Fibroblast of the aortic adventitia (primary cell): ENCODE results near the gene SKIC2. TPM values are rescaled to one million over a fixed set of nuclear protein-coding genes. Genes with fewer than 3 reads are reported as not detected.
"Not testable (repeated sequence)": the region's sequence is repeated elsewhere in the genome, so short reads cannot be mapped to it uniquely, and the experiment has no call there.

Source experiments
- DNase-seq: peaks from one replicate; pipeline ENCODE4 v3.0.0-alpha.2; 2010; ENCODE audit warnings: low read depth
- H3K4me3 ChIP-seq: 2 replicates; pipeline ENCODE4 v1.5.1; 2011; ENCODE audit warnings: low read depth, mild to moderate bottlenecking, control low read depth, low read length, moderate library complexity
- total RNA-seq: library from RNA; depleted of rRNA; stranded (reverse); fragments of >200 nt; gene quantifications from 2 replicates; pipeline ENCODE4 v1.2.3, GENCODE V29; 2012; ENCODE audit warnings: low replicate concordance
- TF ChIP-seq, protein P1 (sequence below): IDR thresholded peaks from 2 replicates; pipeline ENCODE4 v1.5.1; 2011; ENCODE audit warnings: mild to moderate bottlenecking, low read length, control low read depth, inconsistent platforms; ENCODE audit not compliant: insufficient read depth

Gene SKIC2
- 30.7 and 42.8 TPM in 2 replicates for total RNA-seq

DNA sequence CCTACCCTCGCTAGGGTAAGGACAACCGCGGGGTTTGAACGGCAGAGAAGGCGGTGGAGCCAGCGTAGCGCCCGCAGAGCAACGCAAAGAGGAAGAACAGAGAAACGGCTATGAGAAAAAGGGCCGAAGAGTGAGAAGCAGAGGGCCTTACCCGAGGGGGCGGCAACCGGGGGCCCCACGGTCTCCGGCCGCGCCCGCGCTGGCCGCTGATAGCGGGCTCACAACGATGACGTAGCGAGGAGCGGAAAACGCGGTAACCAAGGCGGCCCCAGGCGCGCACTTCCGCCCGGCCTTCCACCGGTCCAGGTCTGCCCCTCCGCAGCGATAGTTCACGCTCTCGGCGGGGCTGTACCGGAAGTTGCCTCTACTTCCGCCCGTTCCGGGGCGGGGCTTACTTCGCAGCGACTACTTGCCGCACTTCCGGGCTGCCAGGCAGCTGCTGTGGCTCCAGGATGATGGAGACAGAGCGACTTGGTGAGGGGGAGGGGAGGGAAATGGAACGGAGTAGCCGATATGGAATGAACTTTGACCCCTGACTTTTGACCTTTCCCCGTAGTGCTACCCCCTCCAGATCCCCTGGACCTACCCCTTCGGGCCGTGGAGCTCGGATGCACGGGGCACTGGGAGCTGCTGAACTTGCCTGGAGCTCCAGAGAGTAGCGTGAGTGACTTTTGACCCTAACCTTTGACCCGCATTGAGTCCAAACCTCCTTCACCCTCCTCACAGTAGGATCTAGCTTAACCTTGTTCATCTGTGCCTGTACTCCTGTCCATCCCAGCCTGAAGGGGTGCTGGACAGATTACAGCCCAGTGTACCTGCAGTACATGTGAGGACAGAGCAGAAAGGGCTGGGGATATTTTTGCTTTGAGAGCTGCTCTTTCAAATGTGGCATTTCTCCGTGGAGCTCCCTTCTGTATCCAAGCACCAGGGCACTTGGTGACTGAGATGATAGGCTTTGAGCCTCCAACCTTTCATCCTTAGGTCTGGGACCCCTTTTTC is at the start of gene SKIC2, which contains the start of gene NELFE:
SKIC2 (plus strand) TSS at position 435 of the 999 bp plus-strand sequence; CDS start at position 453, 18 bp downstream.
NELFE (minus strand) TSS at position 231 of the 999 bp plus-strand sequence. CDS start 525 bp downstream, outside the sequence.
- TF ChIP-seq, protein P1, sequence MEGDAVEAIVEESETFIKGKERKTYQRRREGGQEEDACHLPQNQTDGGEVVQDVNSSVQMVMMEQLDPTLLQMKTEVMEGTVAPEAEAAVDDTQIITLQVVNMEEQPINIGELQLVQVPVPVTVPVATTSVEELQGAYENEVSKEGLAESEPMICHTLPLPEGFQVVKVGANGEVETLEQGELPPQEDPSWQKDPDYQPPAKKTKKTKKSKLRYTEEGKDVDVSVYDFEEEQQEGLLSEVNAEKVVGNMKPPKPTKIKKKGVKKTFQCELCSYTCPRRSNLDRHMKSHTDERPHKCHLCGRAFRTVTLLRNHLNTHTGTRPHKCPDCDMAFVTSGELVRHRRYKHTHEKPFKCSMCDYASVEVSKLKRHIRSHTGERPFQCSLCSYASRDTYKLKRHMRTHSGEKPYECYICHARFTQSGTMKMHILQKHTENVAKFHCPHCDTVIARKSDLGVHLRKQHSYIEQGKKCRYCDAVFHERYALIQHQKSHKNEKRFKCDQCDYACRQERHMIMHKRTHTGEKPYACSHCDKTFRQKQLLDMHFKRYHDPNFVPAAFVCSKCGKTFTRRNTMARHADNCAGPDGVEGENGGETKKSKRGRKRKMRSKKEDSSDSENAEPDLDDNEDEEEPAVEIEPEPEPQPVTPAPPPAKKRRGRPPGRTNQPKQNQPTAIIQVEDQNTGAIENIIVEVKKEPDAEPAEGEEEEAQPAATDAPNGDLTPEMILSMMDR: no peak
- H3K4me3 ChIP-seq: peak within 1 kb of the TSS; percentile 100
- peak; percentile 96 for DNase-seq

DNA sequence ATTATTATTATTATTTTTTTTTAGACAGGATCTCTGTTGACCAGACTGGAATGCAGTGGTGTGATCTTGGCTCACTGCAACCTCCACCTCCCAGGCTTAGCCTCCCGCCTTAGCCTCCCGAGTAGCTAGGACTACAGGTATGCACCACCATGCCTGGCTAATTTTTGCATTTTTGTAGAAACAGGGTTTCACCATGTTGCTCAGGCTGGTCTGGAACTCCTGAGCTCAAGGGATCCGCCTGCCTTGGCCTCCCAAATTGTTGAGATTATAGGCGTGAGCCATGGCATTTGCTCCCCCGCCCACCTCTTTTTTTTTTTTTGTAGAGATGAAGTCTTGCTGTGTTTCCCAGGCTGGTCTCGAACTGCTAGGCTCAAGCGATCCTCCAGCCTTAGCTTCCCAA is 49.7 kb upstream of the SKIC2 start:
- H3K4me3 ChIP-seq, DNase-seq: not testable (repeated sequence)

DNA sequence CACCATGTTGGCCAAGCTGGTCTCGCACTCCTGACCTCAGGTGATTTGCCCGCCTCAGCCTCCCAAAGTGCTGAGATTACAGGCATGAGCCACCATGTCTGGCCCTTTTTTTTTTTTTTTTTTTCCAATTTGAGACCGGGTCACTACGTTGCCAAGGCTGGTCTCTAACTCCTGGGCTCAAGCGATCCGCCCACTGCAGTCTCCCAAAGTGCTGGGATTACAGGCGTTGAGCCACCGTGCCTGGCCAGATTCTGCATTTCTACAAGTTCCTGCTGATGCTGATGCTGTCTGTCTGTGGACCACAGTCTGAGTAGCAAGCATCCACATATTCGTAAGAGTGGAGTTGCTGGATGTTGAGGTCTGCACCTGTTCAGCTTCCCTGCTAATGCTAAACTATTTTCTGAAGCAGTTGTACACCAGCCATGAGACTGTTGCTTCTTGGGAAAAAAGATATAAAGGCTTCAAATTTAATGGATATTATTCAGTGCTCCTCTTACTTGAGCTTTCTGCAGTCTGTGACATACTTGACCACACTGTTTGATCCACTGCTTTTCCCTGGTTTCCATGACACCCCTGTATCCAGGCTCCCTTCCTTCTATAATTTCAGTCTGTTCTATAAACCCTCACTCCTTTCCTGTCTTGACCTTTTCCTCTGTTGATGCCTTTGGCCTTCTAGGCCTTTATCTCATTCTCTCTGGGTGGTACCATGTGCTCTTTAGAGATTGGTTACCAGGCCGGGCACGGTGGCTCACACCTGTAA is 47.0 kb upstream of the SKIC2 start:
- TF ChIP-seq, protein P1: no peak
- no peak for DNase-seq

DNA sequence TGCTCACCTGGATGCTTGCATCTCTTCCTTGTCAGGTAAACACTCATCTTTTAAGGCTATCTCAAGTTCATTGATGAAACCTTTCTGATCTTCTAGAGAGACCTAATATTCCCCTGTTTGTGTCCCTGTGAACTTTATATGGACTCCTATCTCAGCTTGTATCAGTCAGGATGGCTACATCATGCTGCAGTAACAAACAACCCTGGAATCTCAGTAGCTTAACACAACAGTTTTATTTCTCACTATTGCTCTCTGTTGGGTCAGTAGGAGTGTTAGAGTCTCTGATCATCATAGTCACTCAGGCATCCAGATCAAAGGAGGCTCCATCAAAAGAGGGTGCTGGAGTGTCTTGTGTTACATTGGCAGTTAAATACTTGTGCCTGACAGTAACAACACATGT is 43.6 kb upstream of the SKIC2 start:
- TF ChIP-seq, protein P1: no peak
- no peak for DNase-seq
- H3K4me3 ChIP-seq: no peak overlapping the region

More for the DNA sequence above, 47.0 kb upstream of the SKIC2 start:
- no peak overlapping the region for H3K4me3 ChIP-seq

DNA sequence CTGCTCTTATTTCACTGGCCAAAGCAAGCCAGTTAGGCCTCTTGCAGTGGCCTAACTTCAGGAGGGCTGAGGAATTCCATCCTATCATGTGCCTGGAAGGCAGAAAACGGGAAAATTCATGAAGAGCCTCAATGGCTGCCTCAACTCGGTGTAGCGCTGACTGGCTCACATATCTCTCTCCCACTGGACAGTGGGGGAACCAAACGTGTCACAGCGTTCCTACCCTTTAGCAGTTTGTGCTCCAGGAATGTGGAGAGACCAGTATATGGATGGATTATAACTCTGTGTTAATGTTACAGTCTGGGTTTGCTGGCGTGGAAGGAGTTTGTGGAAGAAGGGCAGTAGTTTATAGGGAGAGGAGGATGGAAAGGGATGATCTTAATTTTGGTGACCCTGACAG is 43.2 kb upstream of the SKIC2 start:
- TF ChIP-seq, protein P1: no peak
- H3K4me3 ChIP-seq: no peak overlapping the region
- no peak for DNase-seq

DNA sequence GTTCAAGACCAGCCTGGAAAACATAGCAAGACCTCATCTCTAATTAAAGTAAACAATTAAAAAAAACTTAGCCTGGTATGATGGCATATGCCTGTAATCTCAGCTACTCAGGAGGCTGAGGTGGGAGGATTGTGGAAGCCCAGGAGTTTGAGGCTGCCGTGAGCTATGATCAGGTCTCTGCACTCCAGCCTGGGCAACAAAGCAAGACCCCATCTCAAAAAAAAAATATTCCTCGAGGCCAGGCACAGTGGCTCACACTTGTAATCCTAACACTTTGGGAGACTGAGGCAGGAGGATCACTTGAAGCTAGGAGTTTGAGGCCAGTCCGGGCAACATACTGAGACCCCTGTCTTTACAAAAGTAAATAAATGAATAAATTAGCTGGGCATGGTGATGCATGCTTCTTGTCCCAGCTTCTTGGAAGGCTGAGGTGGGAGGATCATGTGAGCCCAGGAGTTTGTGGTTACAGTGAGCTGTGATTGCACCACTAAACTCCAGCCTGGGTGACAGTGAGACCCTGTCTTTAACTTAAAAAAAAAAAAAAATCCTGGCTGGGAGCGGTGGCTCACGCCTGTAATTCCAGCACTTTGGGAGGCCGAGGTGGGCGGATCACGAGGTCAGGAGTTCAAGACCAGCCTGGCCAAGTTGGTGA is 40.8 kb upstream of the SKIC2 start:
- H3K4me3 ChIP-seq: no peak overlapping the region
- TF ChIP-seq, protein P1: no peak
- DNase-seq: no peak
